Measurements from ENCODE around the gene CACNB3.

Gene CACNB3

GRCh38 chr12:48788854-48789775 is 29.2 kb upstream of the CACNB3 start, which contains the start of gene ADCY6:
Gene ADCY6, minus strand, starts transcription at chr12:48789089. Its CDS starts 5,655 bp downstream, at chr12:48783434.
- Histone ChIP-seq H3K4me2 (ENCODE audit: low read length, poor library complexity, severe bottlenecking) (peak within 1 kb of the TSS; percentile 96), H2BK120ac (ENCODE audit: low read depth, low read length) (peak within 1 kb of the TSS; percentile 100), H3K14ac (ENCODE audit: low read length in 2 of 2) (peak within 1 kb of the TSS; percentile 94 to 98), H4K8ac (ENCODE audit: low read length) (peak within 1 kb of the TSS; percentile 97), H3K79me1 (replicated peaks; ENCODE audit: low read length, poor library complexity, severe bottlenecking) (peaks cover 2% of the 10 kb centered on the region), H3K18ac (ENCODE audit: low read depth in 1 of 2, low read length in 2 of 2) (peak within 1 kb of the TSS; percentile 99), H2AFZ (ENCODE audit: low read depth, low read length) (peak within 1 kb of the TSS; percentile 96), H4K91ac (ENCODE audit: low read length) (peak within 1 kb of the TSS; percentile 97), H3K27me3 (ENCODE audit: control insufficient read depth in 1 of 2, insufficient read depth in 1 of 2, low read length in 2 of 2) (no peaks in the 10 kb centered on the region), H3K23ac (ENCODE audit: low read length in 2 of 2) (peak within 1 kb of the TSS; percentile 37 to 81), H3K4me1 (ENCODE audit: control insufficient read depth, insufficient read depth, low read depth, low read length) (peaks cover 24% of the 10 kb centered on the region), H3K9me3 (ENCODE audit: control insufficient read depth, low read length) (no peaks in the 10 kb centered on the region), H2BK12ac (ENCODE audit: low read length in 2 of 2) (peak within 1 kb of the TSS in 1 of 2 experiments; percentile 85), H3K4ac (ENCODE audit: low read depth in 1 of 2, low read length in 2 of 2) (peak within 1 kb of the TSS; percentile 93 to 99), H2AK5ac (ENCODE audit: low read length, severe bottlenecking) (peak within 1 kb of the TSS; percentile 41), H2BK5ac (ENCODE audit: low read depth, low read length, poor library complexity, severe bottlenecking) (peak within 1 kb of the TSS; percentile 90), H2BK15ac (ENCODE audit: low read depth, poor library complexity, severe bottlenecking) (peak within 1 kb of the TSS; percentile 95), H3K36me3 (ENCODE audit: control insufficient read depth in 1 of 2, insufficient read depth in 2 of 2, low read depth in 1 of 2, low read length in 2 of 2) (no peaks in the 10 kb centered on the region), H3K9ac (ENCODE audit: low read length) (peak within 1 kb of the TSS; percentile 91), H3K27ac (ENCODE audit: low read length, poor library complexity, severe bottlenecking) (peak within 1 kb of the TSS; percentile 68), H3K4me3 (ENCODE audit: insufficient read depth in 1 of 2, low read depth in 1 of 2, low read length in 2 of 2) (peak within 1 kb of the TSS; percentile 80 to 91)
- under 1% methylated on average over 80 of the region's 86 CpGs for WGBS
- DNase-seq = peak; percentile 80

DNA sequence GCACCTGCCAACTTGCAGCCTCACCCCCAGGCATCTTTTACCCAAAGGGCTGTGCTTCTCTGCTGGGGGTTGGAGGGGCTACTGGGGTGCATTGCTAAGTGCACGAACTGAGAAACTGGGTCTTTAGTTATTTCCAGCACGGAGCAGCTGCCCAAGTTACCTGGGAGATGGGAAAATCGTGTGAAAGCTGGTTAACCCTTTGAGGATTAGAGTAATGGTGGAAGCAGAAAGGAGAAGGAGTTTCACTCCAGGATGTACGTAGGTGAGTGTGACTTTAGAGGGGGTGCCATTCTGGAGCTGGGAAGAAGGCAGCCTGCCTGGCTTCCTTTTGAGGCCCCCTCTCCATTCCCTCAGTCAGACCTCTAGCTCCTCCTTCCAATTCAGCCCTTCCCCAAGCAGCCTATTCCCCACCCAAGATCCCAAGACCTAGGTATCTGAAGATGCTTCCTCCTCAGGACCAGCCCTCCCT is 28.4 kb upstream of the CACNB3 start:
- Histone ChIP-seq H3K9ac (ENCODE audit: low read length) (peak overlapping the region; percentile 11), H2AFZ (ENCODE audit: low read depth, low read length) (no peak overlapping the region), H3K4ac (ENCODE audit: low read depth in 1 of 2, low read length in 2 of 2) (no peak overlapping the region), H2BK12ac (ENCODE audit: low read length in 2 of 2) (no peak overlapping the region), H3K27me3 (ENCODE audit: control insufficient read depth in 1 of 2, insufficient read depth in 1 of 2, low read length in 2 of 2) (no peaks in the 10 kb centered on the region), H3K18ac (ENCODE audit: low read depth in 1 of 2, low read length in 2 of 2) (no peak overlapping the region), H3K9me3 (ENCODE audit: control insufficient read depth, low read length) (no peaks in the 10 kb centered on the region), H3K4me2 (ENCODE audit: low read length, poor library complexity, severe bottlenecking) (peak overlapping the region; percentile 24), H3K14ac (ENCODE audit: low read length in 2 of 2) (peak overlapping the region in 1 of 2 experiments; percentile 6), H3K23ac (ENCODE audit: low read length in 2 of 2) (no peak overlapping the region), H3K79me1 (replicated peaks; ENCODE audit: low read length, poor library complexity, severe bottlenecking) (peaks cover 2% of the 10 kb centered on the region), H3K36me3 (ENCODE audit: control insufficient read depth in 1 of 2, insufficient read depth in 2 of 2, low read depth in 1 of 2, low read length in 2 of 2) (no peaks in the 10 kb centered on the region), H2AK5ac (ENCODE audit: low read length, severe bottlenecking) (peak overlapping the region; percentile 33), H2BK5ac (ENCODE audit: low read depth, low read length, poor library complexity, severe bottlenecking) (no peak overlapping the region), H3K27ac (ENCODE audit: low read length, poor library complexity, severe bottlenecking) (peak overlapping the region; percentile 26), H3K4me1 (ENCODE audit: control insufficient read depth, insufficient read depth, low read depth, low read length) (peaks cover 24% of the 10 kb centered on the region), H3K4me3 (ENCODE audit: insufficient read depth in 1 of 2, low read depth in 1 of 2, low read length in 2 of 2) (peak overlapping the region in 1 of 2 experiments; percentile 79), H4K91ac (ENCODE audit: low read length) (no peak overlapping the region), H2BK120ac (ENCODE audit: low read depth, low read length) (peak overlapping the region; percentile 100), H4K8ac (ENCODE audit: low read length) (peak overlapping the region; percentile 74), H2BK15ac (ENCODE audit: low read depth, poor library complexity, severe bottlenecking) (no peak overlapping the region)
- no peak for DNase-seq
- 14% methylated on average over 4 of the region's 4 CpGs for WGBS

- Histone ChIP-seq H3K4me3 (ENCODE audit: insufficient read depth in 1 of 2, low read depth in 1 of 2, low read length in 2 of 2) (no peak overlapping the region), H3K4ac (ENCODE audit: low read depth in 1 of 2, low read length in 2 of 2) (no peak overlapping the region), H2AFZ (ENCODE audit: low read depth, low read length) (no peak overlapping the region), H3K79me1 (replicated peaks; ENCODE audit: low read length, poor library complexity, severe bottlenecking) (no peaks in the 10 kb centered on the region), H2AK5ac (ENCODE audit: low read length, severe bottlenecking) (peak overlapping the region; percentile 52), H3K27ac (ENCODE audit: low read length, poor library complexity, severe bottlenecking) (no peak overlapping the region), H2BK120ac (ENCODE audit: low read depth, low read length) (no peak overlapping the region), H3K4me2 (ENCODE audit: low read length, poor library complexity, severe bottlenecking) (no peak overlapping the region), H3K18ac (ENCODE audit: low read depth in 1 of 2, low read length in 2 of 2) (no peak overlapping the region), H3K36me3 (ENCODE audit: control insufficient read depth in 1 of 2, insufficient read depth in 2 of 2, low read depth in 1 of 2, low read length in 2 of 2) (no peaks in the 10 kb centered on the region), H2BK15ac (ENCODE audit: low read depth, poor library complexity, severe bottlenecking) (no peak overlapping the region), H4K91ac (ENCODE audit: low read length) (no peak overlapping the region), H4K8ac (ENCODE audit: low read length) (no peak overlapping the region), H3K27me3 (ENCODE audit: control insufficient read depth in 1 of 2, insufficient read depth in 1 of 2, low read length in 2 of 2) (no peaks in the 10 kb centered on the region), H3K9ac (ENCODE audit: low read length) (no peak overlapping the region), H2BK12ac (ENCODE audit: low read length in 2 of 2) (no peak overlapping the region), H2BK5ac (ENCODE audit: low read depth, low read length, poor library complexity, severe bottlenecking) (no peak overlapping the region), H3K9me3 (ENCODE audit: control insufficient read depth, low read length) (no peaks in the 10 kb centered on the region), H3K23ac (ENCODE audit: low read length in 2 of 2) (no peak overlapping the region), H3K14ac (ENCODE audit: low read length in 2 of 2) (no peak overlapping the region), H3K4me1 (ENCODE audit: control insufficient read depth, insufficient read depth, low read depth, low read length) (peaks cover 13% of the 10 kb centered on the region)
- no peak for DNase-seq
- 100% methylated on average over 1 of the region's 3 CpGs for whole genome bisulfite sequencing
These were observed 24.6 kb upstream of the CACNB3 start for GRCh38 chr12:48793696-48794095.

DNA sequence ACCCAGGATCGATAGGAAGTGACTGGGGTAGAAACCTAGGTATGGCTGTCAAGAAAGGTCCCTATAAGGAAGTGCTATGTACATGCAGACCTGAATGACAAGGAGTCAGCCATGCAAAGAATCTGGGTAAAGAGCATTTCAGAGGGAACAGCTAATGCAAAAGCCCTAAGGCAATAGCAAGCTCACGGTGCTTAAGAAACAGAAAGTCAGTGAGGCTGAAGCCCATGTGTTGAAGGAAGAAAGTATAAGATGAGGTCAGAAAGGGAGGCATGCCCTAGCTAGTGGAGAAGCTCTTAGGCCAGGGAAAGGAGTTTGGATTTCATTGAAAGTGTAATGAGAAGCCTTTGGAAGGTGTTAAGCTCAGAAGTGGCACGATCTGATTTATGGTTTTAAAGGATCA is 23.4 kb upstream of the CACNB3 start:
- Histone ChIP-seq H2BK120ac (ENCODE audit: low read depth, low read length) (no peak overlapping the region), H3K4ac (ENCODE audit: low read depth in 1 of 2, low read length in 2 of 2) (no peak overlapping the region), H3K9me3 (ENCODE audit: control insufficient read depth, low read length) (no peaks in the 10 kb centered on the region), H3K36me3 (ENCODE audit: control insufficient read depth in 1 of 2, insufficient read depth in 2 of 2, low read depth in 1 of 2, low read length in 2 of 2) (no peaks in the 10 kb centered on the region), H3K27ac (ENCODE audit: low read length, poor library complexity, severe bottlenecking) (no peak overlapping the region), H2BK12ac (ENCODE audit: low read length in 2 of 2) (no peak overlapping the region), H3K4me2 (ENCODE audit: low read length, poor library complexity, severe bottlenecking) (no peak overlapping the region), H2BK5ac (ENCODE audit: low read depth, low read length, poor library complexity, severe bottlenecking) (no peak overlapping the region), H3K14ac (ENCODE audit: low read length in 2 of 2) (no peak overlapping the region), H3K9ac (ENCODE audit: low read length) (no peak overlapping the region), H3K4me1 (ENCODE audit: control insufficient read depth, insufficient read depth, low read depth, low read length) (peaks cover 8% of the 10 kb centered on the region), H4K8ac (ENCODE audit: low read length) (no peak overlapping the region), H3K79me1 (replicated peaks; ENCODE audit: low read length, poor library complexity, severe bottlenecking) (no peaks in the 10 kb centered on the region), H4K91ac (ENCODE audit: low read length) (no peak overlapping the region), H3K23ac (ENCODE audit: low read length in 2 of 2) (no peak overlapping the region), H3K4me3 (ENCODE audit: insufficient read depth in 1 of 2, low read depth in 1 of 2, low read length in 2 of 2) (no peak overlapping the region), H2AFZ (ENCODE audit: low read depth, low read length) (no peak overlapping the region), H3K18ac (ENCODE audit: low read depth in 1 of 2, low read length in 2 of 2) (no peak overlapping the region), H3K27me3 (ENCODE audit: control insufficient read depth in 1 of 2, insufficient read depth in 1 of 2, low read length in 2 of 2) (peaks cover 0 to under 1% of the 10 kb centered on the region in 2 experiments), H2BK15ac (ENCODE audit: low read depth, poor library complexity, severe bottlenecking) (no peak overlapping the region), H2AK5ac (ENCODE audit: low read length, severe bottlenecking) (no peak overlapping the region)
- 77% methylated on average over 3 of the region's 3 CpGs for WGBS
- DNase-seq = peak; percentile 69
